ENCODE results near the gene FLT3. TPM values are rescaled to one million over a fixed set of nuclear protein-coding genes. Genes with fewer than 3 reads are reported as not detected.
"Not testable (repeated sequence)": the region's sequence is repeated elsewhere in the genome, so short reads cannot be mapped to it uniquely, and the experiment has no call there.

FLT3 gene
- total RNA-seq, 2 experiments from 2014 or later: 0.39 to 0.55 TPM

DNA sequence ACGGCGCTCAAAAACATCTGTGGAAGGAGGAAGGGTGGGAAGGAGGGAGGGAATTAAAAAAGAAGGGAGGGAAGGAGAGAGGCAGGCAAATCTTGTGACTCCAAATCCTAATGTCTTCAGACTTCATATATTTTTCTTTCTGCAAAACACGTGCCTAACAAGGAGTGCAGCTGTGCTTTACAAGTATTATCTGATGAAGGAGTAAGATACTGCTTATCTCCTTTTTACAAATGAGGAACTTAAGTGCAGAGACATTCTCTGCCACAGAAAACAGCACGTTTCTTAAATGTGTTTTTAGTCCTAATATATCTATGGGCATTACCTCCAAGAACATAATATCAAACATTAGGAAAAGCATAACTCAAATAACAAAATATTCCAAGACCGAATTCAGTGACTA lies 6.5 kb downstream of the FLT3 start:
- Mint-ChIP-seq H3K36me3 (ENCODE audit: low read depth) (no peaks in the 10 kb centered on the region), H3K27me3 (peaks cover 49% of the 10 kb centered on the region), H3K4me3 (no peak overlapping the region), H3K4me1 (ENCODE audit: low read depth) (no peaks in the 10 kb centered on the region), H3K27ac (no peak overlapping the region), H3K9me3 (no peaks in the 10 kb centered on the region)
- TF ChIP-seq, protein P1, sequence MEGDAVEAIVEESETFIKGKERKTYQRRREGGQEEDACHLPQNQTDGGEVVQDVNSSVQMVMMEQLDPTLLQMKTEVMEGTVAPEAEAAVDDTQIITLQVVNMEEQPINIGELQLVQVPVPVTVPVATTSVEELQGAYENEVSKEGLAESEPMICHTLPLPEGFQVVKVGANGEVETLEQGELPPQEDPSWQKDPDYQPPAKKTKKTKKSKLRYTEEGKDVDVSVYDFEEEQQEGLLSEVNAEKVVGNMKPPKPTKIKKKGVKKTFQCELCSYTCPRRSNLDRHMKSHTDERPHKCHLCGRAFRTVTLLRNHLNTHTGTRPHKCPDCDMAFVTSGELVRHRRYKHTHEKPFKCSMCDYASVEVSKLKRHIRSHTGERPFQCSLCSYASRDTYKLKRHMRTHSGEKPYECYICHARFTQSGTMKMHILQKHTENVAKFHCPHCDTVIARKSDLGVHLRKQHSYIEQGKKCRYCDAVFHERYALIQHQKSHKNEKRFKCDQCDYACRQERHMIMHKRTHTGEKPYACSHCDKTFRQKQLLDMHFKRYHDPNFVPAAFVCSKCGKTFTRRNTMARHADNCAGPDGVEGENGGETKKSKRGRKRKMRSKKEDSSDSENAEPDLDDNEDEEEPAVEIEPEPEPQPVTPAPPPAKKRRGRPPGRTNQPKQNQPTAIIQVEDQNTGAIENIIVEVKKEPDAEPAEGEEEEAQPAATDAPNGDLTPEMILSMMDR (IDR thresholded peaks at IDR 0.05): no peak
- Histone ChIP-seq H3K36me3 (ENCODE audit: insufficient read depth, low read length) (no peaks in the 10 kb centered on the region), H3K4me3 (ENCODE audit: low read length) (no peak overlapping the region), H3K27ac (ENCODE audit: low read depth in 1 of 2, low read length in 2 of 2) (no peak overlapping the region), H3K27me3 (ENCODE audit: control insufficient read depth in 1 of 2, insufficient read depth in 2 of 2, low read length in 2 of 2) (peaks cover 6 to 20% of the 10 kb centered on the region in 2 experiments), H3K9me3 (ENCODE audit: control insufficient read depth in 1 of 2, insufficient read depth in 1 of 2, low read length in 2 of 2) (peaks cover 0 to 6% of the 10 kb centered on the region in 2 experiments), H3K4me1 (ENCODE audit: insufficient read depth, low read length) (no peaks in the 10 kb centered on the region)
- POLR2A ChIA-PET: no interaction called here
- intact Hi-C loops (cut with DNase I, micrococcal nuclease): no loop called here
- ATAC-seq (ENCODE audit: poor library complexity): no peak
- CTCF ChIA-PET: no interaction called here
- no peak for DNase-seq

DNA sequence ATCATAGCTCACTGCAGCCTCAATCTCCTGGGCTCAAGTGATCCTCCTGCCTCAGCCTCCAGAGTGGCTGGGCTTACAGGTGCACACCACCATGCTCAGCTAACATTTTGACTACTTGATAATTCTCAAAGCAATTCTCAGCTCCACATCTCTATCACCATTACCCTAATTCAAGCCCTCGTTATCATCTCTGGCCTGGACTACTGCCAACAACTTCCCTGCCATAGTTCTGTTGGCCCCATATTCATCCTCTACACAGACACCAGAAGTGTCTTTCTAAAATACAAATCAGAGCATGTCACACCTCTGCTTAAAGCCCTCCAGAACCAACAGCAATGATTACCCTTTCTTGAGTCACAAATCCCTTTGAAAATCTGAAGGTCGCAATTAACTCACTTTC lies 7.9 kb downstream of the FLT3 start:
- H3K9me3 ChIP-seq (ENCODE audit: control insufficient read depth in 1 of 2, insufficient read depth in 1 of 2, low read length in 2 of 2): no peaks in the 10 kb centered on the region
- H3K4me3 ChIP-seq (ENCODE audit: low read length): no peak overlapping the region
- TF ChIP-seq, protein P1 (IDR thresholded peaks at IDR 0.05): no peak
- Mint-ChIP-seq H3K36me3 (ENCODE audit: low read depth) (no peaks in the 10 kb centered on the region), H3K4me1 (ENCODE audit: low read depth) (no peaks in the 10 kb centered on the region), H3K9me3 (no peaks in the 10 kb centered on the region), H3K27me3 (peaks cover 42% of the 10 kb centered on the region), H3K4me3 (no peak overlapping the region), H3K27ac (no peak overlapping the region)
- intact Hi-C loops (cut with DNase I, micrococcal nuclease): no loop called here
- no peaks in the 10 kb centered on the region for H3K4me1 ChIP-seq (ENCODE audit: insufficient read depth, low read length)
- CTCF ChIA-PET: no interaction called here
- POLR2A ChIA-PET: no interaction called here
- ATAC-seq (ENCODE audit: poor library complexity) (no peak), DNase-seq (no peak)
- peaks cover 3 to 8% of the 10 kb centered on the region in 2 experiments for H3K27me3 ChIP-seq (ENCODE audit: control insufficient read depth in 1 of 2, insufficient read depth in 2 of 2, low read length in 2 of 2)
- no peaks in the 10 kb centered on the region for H3K36me3 ChIP-seq (ENCODE audit: insufficient read depth, low read length)
- no peak overlapping the region for H3K27ac ChIP-seq (ENCODE audit: low read depth in 1 of 2, low read length in 2 of 2)

DNA sequence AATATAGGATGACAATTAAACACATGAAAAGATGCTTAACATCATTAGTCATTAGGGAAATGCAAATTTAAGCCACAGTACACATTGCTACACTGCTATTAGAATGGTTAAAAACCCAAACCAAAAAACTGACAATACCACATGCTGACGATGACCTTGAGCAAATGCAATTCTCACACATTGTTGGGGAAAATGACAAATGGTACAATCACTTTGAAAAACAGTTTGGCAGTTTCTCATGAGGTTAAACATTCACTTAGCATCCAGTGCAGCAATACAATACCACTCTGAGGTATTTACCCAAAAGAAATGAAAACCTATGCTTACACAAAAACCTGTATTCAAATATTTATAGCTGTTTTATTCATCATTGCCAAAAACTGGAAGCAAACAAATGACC lies 11.3 kb downstream of the FLT3 start:
- H3K4me3 ChIP-seq (ENCODE audit: low read length): no peak overlapping the region
- no peaks in the 10 kb centered on the region for H3K4me1 ChIP-seq (ENCODE audit: insufficient read depth, low read length)
- H3K36me3 ChIP-seq (ENCODE audit: insufficient read depth, low read length): no peaks in the 10 kb centered on the region
- peaks cover 0 to 4% of the 10 kb centered on the region in 2 experiments for H3K27me3 ChIP-seq (ENCODE audit: control insufficient read depth in 1 of 2, insufficient read depth in 2 of 2, low read length in 2 of 2)
- Mint-ChIP-seq H3K36me3 (ENCODE audit: low read depth) (no peaks in the 10 kb centered on the region), H3K27me3 (peaks cover 25% of the 10 kb centered on the region), H3K27ac (no peak overlapping the region), H3K9me3 (no peaks in the 10 kb centered on the region), H3K4me1 (ENCODE audit: low read depth) (no peaks in the 10 kb centered on the region), H3K4me3 (no peak overlapping the region)
- no peaks in the 10 kb centered on the region for H3K9me3 ChIP-seq (ENCODE audit: control insufficient read depth in 1 of 2, insufficient read depth in 1 of 2, low read length in 2 of 2)
- ATAC-seq (ENCODE audit: poor library complexity) (no peak), DNase-seq (no peak)
- TF ChIP-seq, protein P1 (IDR thresholded peaks at IDR 0.05): no peak
- no peak overlapping the region for H3K27ac ChIP-seq (ENCODE audit: low read depth in 1 of 2, low read length in 2 of 2)
- intact Hi-C loops (cut with DNase I, micrococcal nuclease): no loop called here
- ChIA-PET CTCF (no interaction called here), POLR2A (no interaction called here)

DNA sequence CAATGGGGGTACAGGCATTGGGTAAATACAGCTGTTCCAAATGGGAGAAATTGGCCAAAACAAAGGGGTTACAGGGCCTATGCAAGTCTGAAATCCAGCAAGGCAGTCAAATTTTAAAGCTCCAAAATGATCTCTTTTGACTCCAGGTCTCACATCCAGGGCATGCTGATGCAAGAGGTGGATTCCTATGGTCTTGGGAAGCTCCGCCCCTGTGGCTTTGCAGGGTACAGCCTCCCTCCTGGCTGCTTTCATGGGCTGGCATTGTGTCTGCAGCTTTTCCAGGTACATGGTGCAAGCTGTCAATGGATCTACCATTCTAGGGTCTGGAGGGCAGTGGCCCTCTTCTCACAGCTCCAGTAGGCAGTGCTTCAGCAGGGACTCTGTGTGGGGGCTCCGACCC lies 22.6 kb downstream of the FLT3 start:
- H3K4me3 ChIP-seq (ENCODE audit: low read length); ATAC-seq (ENCODE audit: poor library complexity); H3K27me3 ChIP-seq (ENCODE audit: control insufficient read depth in 1 of 2, insufficient read depth in 2 of 2, low read length in 2 of 2); H3K27ac ChIP-seq (ENCODE audit: low read depth in 1 of 2, low read length in 2 of 2); H3K9me3 Mint-ChIP-seq; H3K27ac Mint-ChIP-seq; DNase-seq; CTCF ChIA-PET; H3K36me3 Mint-ChIP-seq (ENCODE audit: low read depth); H3K4me1 ChIP-seq (ENCODE audit: insufficient read depth, low read length); H3K4me3 Mint-ChIP-seq; intact Hi-C loops (cut with DNase I, micrococcal nuclease); H3K36me3 ChIP-seq (ENCODE audit: insufficient read depth, low read length); H3K4me1 Mint-ChIP-seq (ENCODE audit: low read depth); POLR2A ChIA-PET; H3K9me3 ChIP-seq (ENCODE audit: control insufficient read depth in 1 of 2, insufficient read depth in 1 of 2, low read length in 2 of 2); H3K27me3 Mint-ChIP-seq: not testable (repeated sequence)

Data from CD4-positive, alpha-beta T cell (primary cell).